ENCODE data around the gene CRIP2.

DNA sequence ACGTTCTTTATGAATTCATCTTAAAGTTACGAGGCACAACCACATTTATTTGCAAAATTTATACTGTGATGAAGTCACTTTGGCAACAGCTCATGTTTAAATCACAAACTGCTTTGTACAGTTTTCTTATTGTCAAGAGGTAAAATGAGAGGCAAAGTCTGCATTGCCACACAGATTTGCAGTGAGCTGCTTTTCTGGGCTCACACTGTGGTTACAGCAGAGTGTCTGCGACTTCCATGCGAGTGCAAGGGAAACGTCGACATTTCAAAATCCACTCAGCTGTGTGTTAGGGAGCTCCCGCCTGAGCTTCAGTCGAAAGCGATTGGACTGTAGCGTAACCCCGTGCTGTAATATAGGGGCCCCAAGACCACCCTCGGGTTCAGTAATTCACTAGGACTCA is 42.0 kb upstream of the CRIP2 start:
- TF ChIP-seq, protein P1, sequence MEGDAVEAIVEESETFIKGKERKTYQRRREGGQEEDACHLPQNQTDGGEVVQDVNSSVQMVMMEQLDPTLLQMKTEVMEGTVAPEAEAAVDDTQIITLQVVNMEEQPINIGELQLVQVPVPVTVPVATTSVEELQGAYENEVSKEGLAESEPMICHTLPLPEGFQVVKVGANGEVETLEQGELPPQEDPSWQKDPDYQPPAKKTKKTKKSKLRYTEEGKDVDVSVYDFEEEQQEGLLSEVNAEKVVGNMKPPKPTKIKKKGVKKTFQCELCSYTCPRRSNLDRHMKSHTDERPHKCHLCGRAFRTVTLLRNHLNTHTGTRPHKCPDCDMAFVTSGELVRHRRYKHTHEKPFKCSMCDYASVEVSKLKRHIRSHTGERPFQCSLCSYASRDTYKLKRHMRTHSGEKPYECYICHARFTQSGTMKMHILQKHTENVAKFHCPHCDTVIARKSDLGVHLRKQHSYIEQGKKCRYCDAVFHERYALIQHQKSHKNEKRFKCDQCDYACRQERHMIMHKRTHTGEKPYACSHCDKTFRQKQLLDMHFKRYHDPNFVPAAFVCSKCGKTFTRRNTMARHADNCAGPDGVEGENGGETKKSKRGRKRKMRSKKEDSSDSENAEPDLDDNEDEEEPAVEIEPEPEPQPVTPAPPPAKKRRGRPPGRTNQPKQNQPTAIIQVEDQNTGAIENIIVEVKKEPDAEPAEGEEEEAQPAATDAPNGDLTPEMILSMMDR (IDR thresholded peaks at IDR 0.05; ENCODE audit: low read depth, low read length, poor library complexity, severe bottlenecking): no peak
- no peak for TF ChIP-seq EZH2phosphoT487 (IDR thresholded peaks at IDR 0.05; ENCODE audit: borderline replicate concordance, low read length)
